GM23248 (cell line): Measurements from ENCODE around the gene SLC35D2. TPM values are rescaled to one million over a fixed set of nuclear protein-coding genes. Genes with fewer than 3 reads are reported as not detected.

ENCODE experiments used
- DNase-seq: peaks from one replicate; pipeline ENCODE4 v3.0.0-alpha.2; 2015
- H2AFZ ChIP-seq: fragments of 200-600 bp; sonication (generic); 2 replicates; pipeline ENCODE4 v1.6.1; 2016; ENCODE audit warnings: antibody characterized with exemption
- H3F3A ChIP-seq: fragments of 200-600 bp; sonication (generic); 2 replicates; pipeline ENCODE4 v1.6.1; 2016; ENCODE audit warnings: mild to moderate bottlenecking, antibody characterized with exemption, mixed run types; ENCODE audit not compliant: insufficient read depth
- H3K27ac ChIP-seq: fragments of 200-600 bp; sonication (generic); 2 replicates; pipeline ENCODE4 v1.5.1; 2016; ENCODE audit warnings: mild to moderate bottlenecking
- H3K27me3 ChIP-seq: fragments of 200-600 bp; sonication (generic); replicated peaks from 2 replicates; pipeline ENCODE4 v1.6.1; 2016; ENCODE audit warnings: mild to moderate bottlenecking; ENCODE audit not compliant: insufficient read depth
- H3K36me3 ChIP-seq: fragments of 200-600 bp; sonication (generic); 2 replicates; pipeline ENCODE4 v1.6.1; 2016; ENCODE audit warnings: low read depth, mild to moderate bottlenecking
- H3K4me1 ChIP-seq: fragments of 200-600 bp; sonication (generic); 2 replicates; pipeline ENCODE4 v1.6.1; 2016; ENCODE audit warnings: mild to moderate bottlenecking; ENCODE audit not compliant: insufficient read depth
- H3K4me2 ChIP-seq: fragments of 200-600 bp; sonication (generic); one replicate; pipeline ENCODE4 v1.6.1; 2016; ENCODE audit warnings: mild to moderate bottlenecking; ENCODE audit not compliant: unreplicated experiment
- H3K4me3 ChIP-seq: fragments of 200-600 bp; sonication (generic); 2 replicates; pipeline ENCODE4 v1.5.1; 2016; ENCODE audit warnings: mild to moderate bottlenecking
- H3K79me2 ChIP-seq: fragments of 200-600 bp; sonication (generic); 2 replicates; pipeline ENCODE4 v1.6.1; 2016; ENCODE audit warnings: mild to moderate bottlenecking; ENCODE audit not compliant: insufficient read depth
- H3K9ac ChIP-seq: fragments of 200-600 bp; sonication (generic); 2 replicates; pipeline ENCODE4 v1.6.1; 2016; ENCODE audit warnings: mild to moderate bottlenecking
- H3K9me2 ChIP-seq: fragments of 200-600 bp; sonication (generic); 2 replicates; pipeline ENCODE4 v1.6.1; 2016; ENCODE audit warnings: mixed run types, mild to moderate bottlenecking, moderate library complexity; ENCODE audit not compliant: insufficient read depth
- H3K9me3 ChIP-seq: fragments of 200-600 bp; sonication (generic); one replicate; pipeline ENCODE4 v1.6.1; 2017; ENCODE audit warnings: low read depth
- H4K20me1 ChIP-seq: fragments of 200-600 bp; sonication (generic); 2 replicates; pipeline ENCODE4 v1.6.0; 2016; ENCODE audit not compliant: insufficient read depth
- EZH2 ChIP-seq: fragments of 200-600 bp; sonication (generic); IDR thresholded peaks from 2 replicates; pipeline ENCODE4 v1.6.1; 2018; ENCODE audit warnings: antibody characterized with exemption, mild to moderate bottlenecking; ENCODE audit not compliant: insufficient read depth, poor library complexity, severe bottlenecking
- EZH2phosphoT487 ChIP-seq: fragments of 200-600 bp; sonication (generic); IDR thresholded peaks from 2 replicates; pipeline ENCODE4 v1.6.1; 2018; ENCODE audit warnings: antibody characterized with exemption, moderate library complexity, mild to moderate bottlenecking, low read depth; ENCODE audit not compliant: insufficient read depth
- WGBS, 2 experiments: methylation state at CpG; one replicate each; pipeline ENCODE4 v1.1.6; 2015 to 2017; ENCODE audit warnings: low lambda C conversion rate in 2 of 2, low coverage in 1 of 2; ENCODE audit errors: missing lambda C conversion rate in 2 of 2; 5-methylcytosine and 5-hydroxymethylcytosine counted together
- in situ Hi-C: fragments of 300-500 bp; cut with MboI; formaldehyde crosslinking; loops from 2 replicates; pipeline ENCODE4 v1.15.0; 2020
- polyA plus RNA-seq: library from polyadenylated mRNA; unstranded; fragments of >200 nt; fragmentation: Nextera tagmentation; extraction: Ambion mirVana; gene quantifications from 2 replicates; pipeline ENCODE4 v1.2.1, GENCODE V29; 2016
- total RNA-seq: library from RNA; depleted of rRNA; stranded (reverse); fragments of >200 nt; shearing (Covaris generic); gene quantifications from 2 replicates; pipeline ENCODE4 v1.2.3, GENCODE V29; 2014

The SLC35D2 gene
- total and polyA plus RNA-seq, 2 experiments from 2014 or later, result 8.0 to 12.3 TPM

DNA sequence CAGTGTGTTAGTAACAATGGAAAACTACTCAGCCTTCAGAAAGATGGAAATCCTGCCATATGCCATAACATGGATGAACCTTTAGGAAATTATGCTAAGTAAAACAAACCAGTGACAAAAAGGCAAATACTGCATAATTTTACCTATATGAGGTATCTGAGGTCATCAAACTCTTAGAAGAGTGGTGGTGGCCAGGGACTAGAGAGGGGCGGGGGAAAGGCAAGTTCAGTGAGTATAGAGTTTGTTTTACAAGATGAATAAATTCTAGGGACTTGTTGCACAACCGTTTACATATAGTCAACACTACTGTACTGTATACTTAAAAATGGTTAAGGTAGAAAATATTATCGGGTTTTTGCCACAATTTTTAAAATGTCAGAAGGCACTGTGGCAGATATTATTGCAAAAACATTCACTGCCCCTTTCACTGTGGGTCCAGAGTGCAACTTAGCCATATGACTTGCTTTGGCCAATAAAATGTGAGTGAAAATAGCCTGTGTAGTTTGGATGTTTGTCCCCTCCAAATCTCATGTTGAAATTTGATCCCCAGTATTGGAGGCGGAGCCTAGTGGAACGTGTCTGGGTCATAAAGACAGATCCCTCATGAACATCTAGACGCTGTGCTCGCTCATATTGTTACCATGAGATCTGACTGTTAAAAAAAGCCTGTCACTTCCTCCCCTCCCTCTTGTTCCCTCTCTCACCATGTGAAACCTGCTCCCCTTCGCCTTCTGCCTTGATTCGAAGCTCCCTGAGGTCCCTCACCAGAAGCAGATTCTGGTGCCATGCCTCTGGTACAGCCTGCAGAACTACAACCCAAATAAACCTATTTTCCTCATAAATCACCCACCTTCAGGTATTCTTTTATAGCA is 25.1 kb upstream of the SLC35D2 start:
- H2AFZ ChIP-seq, result no peak overlapping the region
- peaks cover 15% of the 10 kb centered on the region for H3K79me2 ChIP-seq
- TF ChIP-seq EZH2phosphoT487 (no peak), EZH2 (no peak)

DNA sequence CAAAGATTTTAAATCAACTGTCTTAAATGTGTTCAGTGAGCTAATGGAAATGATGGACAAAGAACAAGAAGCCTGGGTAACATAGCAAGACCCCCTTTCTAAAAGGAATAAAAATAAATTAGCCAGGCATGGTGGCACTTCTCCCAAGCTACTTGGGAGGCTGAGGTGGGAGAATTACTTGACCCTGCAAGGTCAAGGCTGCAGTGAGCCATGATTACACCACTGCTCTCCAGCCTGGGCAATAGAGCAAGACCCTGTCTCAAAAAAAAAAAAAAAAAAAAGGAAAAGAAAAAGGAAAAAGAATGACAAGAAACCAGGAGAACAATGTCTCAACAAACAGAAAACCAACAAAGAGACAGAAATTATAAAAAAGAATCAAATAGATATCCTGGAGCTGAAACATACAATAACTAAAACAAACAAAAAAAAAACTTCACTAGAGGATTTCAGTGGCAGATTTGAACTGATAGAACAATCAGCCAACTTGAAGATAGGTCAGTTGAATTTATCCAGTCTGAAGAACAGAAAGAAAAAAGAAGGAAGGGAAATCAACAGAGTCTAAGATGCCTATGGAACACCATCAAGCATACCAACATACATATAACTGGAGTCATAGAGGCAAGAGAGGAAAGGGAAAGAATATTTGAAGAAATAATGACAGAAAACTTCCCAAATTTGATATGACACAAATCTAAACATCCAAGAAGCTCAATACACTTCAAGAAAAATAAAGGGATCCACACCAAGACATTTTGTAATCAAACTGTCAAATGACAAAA is 16.8 kb upstream of the SLC35D2 start:
- no peaks in the 10 kb centered on the region for H3F3A ChIP-seq
- H3K4me1 ChIP-seq, result no peaks in the 10 kb centered on the region
- H3K79me2 ChIP-seq, result no peaks in the 10 kb centered on the region; the same call in 1 of the 2 replicates
- no peaks in the 10 kb centered on the region for H3K36me3 ChIP-seq
- no peaks in the 10 kb centered on the region for H3K9me2 ChIP-seq
- H3K4me3 ChIP-seq, result no peak overlapping the region
- H3K9ac ChIP-seq, result no peak overlapping the region
- no peaks in the 10 kb centered on the region for H4K20me1 ChIP-seq
- TF ChIP-seq EZH2 (no peak), EZH2phosphoT487 (no peak)
- no peak overlapping the region for H3K27ac ChIP-seq
- DNase-seq, result no peak
- H2AFZ ChIP-seq, result no peak overlapping the region
- in situ Hi-C loops, result no loop called here
- H3K9me3 ChIP-seq, result no peaks in the 10 kb centered on the region
- H3K27me3 ChIP-seq, result no peaks in the 10 kb centered on the region
- no peak overlapping the region for H3K4me2 ChIP-seq

More for the DNA sequence above, 25.1 kb upstream of the SLC35D2 start:
- Histone ChIP-seq H3F3A (no peaks in the 10 kb centered on the region), H3K27me3 (no peaks in the 10 kb centered on the region), H3K4me2 (no peak overlapping the region), H3K27ac (no peak overlapping the region), H3K36me3 (no peaks in the 10 kb centered on the region), H3K9ac (no peak overlapping the region), H3K9me2 (no peaks in the 10 kb centered on the region), H3K9me3 (no peaks in the 10 kb centered on the region), H3K4me3 (no peak overlapping the region), H3K4me1 (no peaks in the 10 kb centered on the region), H4K20me1 (no peaks in the 10 kb centered on the region)
- WGBS, 2 experiments, result 79 to 85% methylated on average over 9 of the region's 9 CpGs
- no peak for DNase-seq
- in situ Hi-C loops, result no loop called here

GRCh38 chr9:96399325-96399633 is 15.8 kb upstream of the SLC35D2 start:
- H3F3A ChIP-seq, result no peaks in the 10 kb centered on the region
- H3K9ac ChIP-seq, result no peak overlapping the region
- no peak for TF ChIP-seq EZH2phosphoT487
- H3K4me1 ChIP-seq, result no peaks in the 10 kb centered on the region
- H3K9me3 ChIP-seq, result no peaks in the 10 kb centered on the region
- WGBS, 2 experiments, result 89 to 90% methylated on average over 3 of the region's 3 CpGs
- no peaks in the 10 kb centered on the region for H4K20me1 ChIP-seq
- H2AFZ ChIP-seq, result no peak overlapping the region
- H3K9me2 ChIP-seq, result no peaks in the 10 kb centered on the region
- no peak overlapping the region for H3K27ac ChIP-seq
- no peak overlapping the region for H3K4me3 ChIP-seq
- in situ Hi-C loops, result no loop called here
- H3K27me3 ChIP-seq, result no peaks in the 10 kb centered on the region
- no peaks in the 10 kb centered on the region; the same call in 1 of the 2 replicates for H3K79me2 ChIP-seq
- H3K4me2 ChIP-seq, result no peak overlapping the region
- DNase-seq, result no peak
- H3K36me3 ChIP-seq, result no peaks in the 10 kb centered on the region

DNA sequence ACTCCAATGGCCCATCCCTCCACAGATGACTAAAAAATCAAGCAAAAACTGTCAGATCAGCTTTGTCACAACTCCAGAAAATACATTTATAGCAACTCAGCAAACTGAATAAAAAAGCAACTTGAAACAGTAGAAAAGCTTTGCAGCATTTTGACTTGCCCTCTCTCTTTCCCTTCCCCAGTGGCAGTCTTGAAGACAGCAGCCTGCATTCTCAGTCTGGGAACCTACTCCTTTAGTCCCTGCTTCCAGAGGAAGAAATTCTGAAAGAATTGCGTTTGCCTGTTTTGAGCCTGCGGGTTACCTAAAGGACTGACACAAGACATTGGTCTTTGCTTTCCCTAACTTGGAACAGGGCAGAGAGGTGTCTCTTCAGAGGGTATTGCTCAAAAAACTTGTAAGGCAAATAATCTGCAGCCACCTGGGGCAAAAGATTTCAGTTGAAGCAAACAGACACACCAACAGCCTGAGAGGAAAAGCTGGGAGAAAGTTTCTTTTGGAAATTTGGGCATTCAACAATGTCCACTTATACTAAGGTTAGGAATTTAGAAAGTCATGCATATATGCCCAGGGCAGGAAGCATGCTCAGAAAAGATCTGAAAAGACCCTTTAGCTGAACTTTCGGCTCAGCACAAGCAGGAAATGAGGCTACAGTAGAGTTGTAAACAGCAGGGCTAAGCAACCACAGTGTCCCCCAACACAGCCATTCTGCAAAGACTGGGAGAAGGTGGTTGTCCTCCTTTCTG is 15.2 kb upstream of the SLC35D2 start:
- no peak overlapping the region for H3K9ac ChIP-seq
- no peak for DNase-seq
- no peaks in the 10 kb centered on the region for H3K9me2 ChIP-seq
- H3F3A ChIP-seq, result no peaks in the 10 kb centered on the region
- no peak overlapping the region for H2AFZ ChIP-seq
- H3K4me2 ChIP-seq, result no peak overlapping the region
- H3K4me3 ChIP-seq, result no peak overlapping the region
- no peaks in the 10 kb centered on the region for H3K27me3 ChIP-seq
- TF ChIP-seq EZH2 (no peak), EZH2phosphoT487 (no peak)
- H3K27ac ChIP-seq, result no peak overlapping the region
- no peaks in the 10 kb centered on the region for H3K4me1 ChIP-seq
- no peaks in the 10 kb centered on the region for H3K36me3 ChIP-seq
- H3K9me3 ChIP-seq, result no peaks in the 10 kb centered on the region
- 96 to 97% methylated on average over 3 of the region's 3 CpGs for WGBS, 2 experiments
- in situ Hi-C loops, result no loop called here
- H3K79me2 ChIP-seq, result no peaks in the 10 kb centered on the region; the same call in 1 of the 2 replicates
- no peaks in the 10 kb centered on the region for H4K20me1 ChIP-seq
